GM12891 (cell line): ENCODE measurements around the gene RPH3AL.
"Not testable (repeated sequence)": the region's sequence is repeated elsewhere in the genome, so short reads cannot be mapped to it uniquely, and the experiment has no call there.

Experiments
- DNase-seq: peaks from one replicate; pipeline ENCODE4 v3.0.0; 2011; ENCODE audit warnings: low spot score; ENCODE audit not compliant: insufficient read length
- FAIRE-seq: peaks from 2 replicates; lab custom pipeline; 2011; peaks lifted over from hg19 to GRCh38; lab: Jason Lieb, UNC
- PAX5 ChIP-seq: IDR thresholded peaks from 2 replicates; pipeline ENCODE4 v1.6.1; 2011; ENCODE audit warnings: low read length, moderate library complexity, mild to moderate bottlenecking; ENCODE audit not compliant: insufficient read depth, severe bottlenecking
- POLR2A ChIP-seq: IDR thresholded peaks from 2 replicates; pipeline ENCODE4 v1.6.1; 2011; ENCODE audit warnings: low read depth, low read length, control low read depth
- POLR2AphosphoS5 ChIP-seq: IDR thresholded peaks from 2 replicates; pipeline ENCODE4 v1.6.1; 2011; ENCODE audit warnings: low read depth, low read length, control low read depth
- POU2F2 ChIP-seq: IDR thresholded peaks from 2 replicates; pipeline ENCODE4 v1.6.1; 2011; ENCODE audit warnings: low read depth, mild to moderate bottlenecking, control low read depth, low read length, moderate library complexity
- SPI1 ChIP-seq: IDR thresholded peaks from 2 replicates; pipeline ENCODE4 v1.6.1; 2011; ENCODE audit warnings: low read depth, low read length, control low read depth
- TAF1 ChIP-seq: IDR thresholded peaks from 2 replicates; pipeline ENCODE4 v1.6.1; 2011; ENCODE audit warnings: low read depth, low read length, control low read depth

The RPH3AL gene

GRCh38 chr17:320139-320538 is 32.5 kb downstream of the RPH3AL start:
- no peak for TF ChIP-seq TAF1
- no peak for TF ChIP-seq PAX5
- TF ChIP-seq POU2F2, result no peak
- TF ChIP-seq POLR2AphosphoS5, result no peak
- TF ChIP-seq POLR2A, result no peak
- TF ChIP-seq SPI1, result no peak
- DNase-seq (no peak), FAIRE-seq (no peak)

GRCh38 chr17:319266-319665 is 33.3 kb downstream of the RPH3AL start:
- TF ChIP-seq PAX5, result no peak
- TF ChIP-seq POU2F2, result no peak
- TF ChIP-seq TAF1, result no peak
- no peak for TF ChIP-seq POLR2AphosphoS5
- no peak for TF ChIP-seq SPI1
- no peak for TF ChIP-seq POLR2A
- DNase-seq (no peak), FAIRE-seq (no peak)

DNA sequence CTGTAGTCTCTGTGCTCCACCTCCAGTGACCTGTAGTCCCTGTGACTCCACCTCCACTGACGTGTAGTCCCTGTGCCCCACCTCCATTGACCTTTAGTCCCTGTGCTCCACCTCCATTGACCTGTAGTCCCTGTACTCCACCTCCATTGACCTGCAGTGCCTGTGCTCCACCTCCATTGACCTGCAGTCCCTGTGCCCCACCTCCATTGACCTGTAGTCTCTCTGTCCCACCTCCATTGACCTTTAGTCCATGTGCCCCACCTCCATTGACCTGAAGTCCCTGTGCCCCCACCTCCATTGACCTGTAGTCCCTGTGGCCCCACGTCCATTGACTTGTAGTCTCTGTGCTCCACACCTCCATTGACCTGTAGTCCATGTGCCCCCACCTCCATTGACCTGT is 35.5 kb downstream of the RPH3AL start:
- FAIRE-seq, result not testable (repeated sequence)

DNA sequence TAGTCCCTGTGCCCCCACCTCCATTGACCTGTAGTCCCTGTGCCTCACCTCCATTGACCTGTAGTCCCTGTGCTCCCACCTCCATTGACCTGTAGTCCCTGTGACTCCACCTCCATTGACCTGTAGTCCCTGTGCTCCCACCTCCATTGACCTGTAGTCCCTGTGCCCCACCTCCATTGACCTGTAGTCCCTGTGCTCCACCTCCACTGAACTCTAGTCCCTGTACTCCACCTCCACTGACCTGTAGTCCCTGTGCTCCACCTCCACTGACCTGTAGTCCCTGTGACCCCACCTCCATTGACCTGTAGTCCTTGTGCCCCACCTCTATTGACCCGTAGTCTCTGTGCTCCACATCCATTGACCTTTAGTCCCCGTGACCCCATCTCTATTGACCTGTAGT is 37.2 kb downstream of the RPH3AL start:
- FAIRE-seq, result peak; percentile 97
- not testable (repeated sequence) for DNase-seq

More for the DNA sequence above, 35.5 kb downstream of the RPH3AL start:
- DNase-seq, result not testable (repeated sequence)

DNA sequence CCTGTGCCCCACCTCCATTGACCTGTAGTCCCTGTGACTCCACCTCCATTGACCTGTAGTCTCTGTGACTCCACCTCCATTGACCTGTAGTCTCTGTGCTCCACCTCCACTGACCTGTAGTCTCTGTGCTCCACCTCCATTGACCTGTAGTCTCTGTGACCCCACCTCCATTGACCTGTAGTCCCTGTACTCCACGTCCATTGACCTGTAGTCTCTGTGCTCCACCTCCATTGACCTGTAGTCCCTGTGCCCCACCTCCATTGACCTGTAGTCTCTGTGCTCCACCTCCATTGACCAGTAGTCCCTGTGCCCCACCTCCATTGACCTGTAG is 38.0 kb downstream of the RPH3AL start:
- FAIRE-seq, result peak; percentile 92
- DNase-seq, result not testable (repeated sequence)

GRCh38 chr17:313911-314613 is 38.5 kb downstream of the RPH3AL start:
- no peak for DNase-seq
- TF ChIP-seq POU2F2, result no peak
- no peak for TF ChIP-seq POLR2A
- TF ChIP-seq TAF1, result no peak
- TF ChIP-seq SPI1, result no peak
- TF ChIP-seq POLR2AphosphoS5, result no peak
- no peak for TF ChIP-seq PAX5
- FAIRE-seq, result no peak

DNA sequence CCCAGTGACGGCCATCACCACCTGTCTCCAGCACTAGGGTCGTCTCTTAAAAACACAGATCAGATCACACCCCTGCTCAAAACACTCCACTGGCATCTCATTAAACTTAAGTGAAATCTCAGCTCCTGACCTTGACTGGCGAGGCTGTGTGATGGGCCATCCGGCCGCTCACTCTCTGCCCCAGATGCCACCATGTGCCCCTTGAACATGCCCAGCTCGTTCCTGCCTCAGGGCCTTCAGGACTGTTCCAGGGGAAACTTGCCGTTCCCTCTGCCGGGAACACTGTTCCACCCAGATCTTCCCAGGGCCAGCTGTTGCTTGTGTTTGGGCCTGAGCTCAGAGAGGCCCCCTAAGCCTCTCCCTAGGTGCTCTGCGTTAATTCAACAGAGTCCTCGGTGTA is 39.4 kb downstream of the RPH3AL start:
- DNase-seq, result no peak
- FAIRE-seq, result no peak

GRCh38 chr17:312476-313148 is 40.0 kb downstream of the RPH3AL start:
- no peak for FAIRE-seq
- no peak for DNase-seq
- no peak for TF ChIP-seq POU2F2
- TF ChIP-seq POLR2A, result no peak
- TF ChIP-seq PAX5, result no peak
- no peak for TF ChIP-seq SPI1
- no peak for TF ChIP-seq TAF1
- TF ChIP-seq POLR2AphosphoS5, result no peak

More for the DNA sequence above, 39.4 kb downstream of the RPH3AL start:
- no peak for TF ChIP-seq POLR2AphosphoS5
- no peak for TF ChIP-seq SPI1
- TF ChIP-seq TAF1, result no peak
- no peak for TF ChIP-seq POU2F2
- TF ChIP-seq PAX5, result no peak
- TF ChIP-seq POLR2A, result no peak

DNA sequence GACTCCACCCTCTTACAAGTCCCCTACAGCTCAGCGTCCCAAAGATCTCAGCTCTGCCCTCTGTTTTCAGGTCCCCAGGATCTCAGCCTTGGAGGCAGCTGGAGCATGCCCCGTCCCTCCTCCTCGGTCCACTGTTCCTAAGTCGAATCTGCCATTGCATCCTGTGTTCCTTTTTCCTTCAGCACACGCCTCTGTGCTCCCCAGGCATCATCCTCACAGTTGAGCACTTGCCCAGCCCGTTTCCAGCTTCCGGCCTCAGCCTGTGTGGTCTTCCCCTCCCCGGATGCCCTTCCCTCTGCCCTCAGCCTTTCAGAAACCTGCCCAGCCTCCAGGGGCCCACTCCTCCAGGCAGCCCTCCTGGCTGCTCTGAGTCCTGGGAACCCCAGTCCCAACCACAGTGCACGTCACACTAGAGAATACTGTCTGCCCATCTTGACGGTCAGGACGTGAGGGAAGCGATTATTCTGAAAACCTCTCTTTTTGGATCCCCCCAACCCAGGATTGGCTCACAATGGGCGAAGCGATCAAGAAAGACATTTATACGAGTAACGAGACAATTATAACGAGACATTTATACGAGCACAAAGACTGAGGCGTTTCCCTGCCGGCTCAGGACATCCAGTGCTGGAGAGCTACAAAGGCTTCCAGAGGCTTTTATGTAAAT is 41.4 kb downstream of the RPH3AL start:
- TF ChIP-seq POLR2AphosphoS5, result no peak
- no peak for TF ChIP-seq POU2F2
- TF ChIP-seq TAF1, result no peak
- no peak for TF ChIP-seq POLR2A
- no peak for TF ChIP-seq SPI1
- no peak for TF ChIP-seq PAX5
- FAIRE-seq, result no peak
- no peak for DNase-seq

DNA sequence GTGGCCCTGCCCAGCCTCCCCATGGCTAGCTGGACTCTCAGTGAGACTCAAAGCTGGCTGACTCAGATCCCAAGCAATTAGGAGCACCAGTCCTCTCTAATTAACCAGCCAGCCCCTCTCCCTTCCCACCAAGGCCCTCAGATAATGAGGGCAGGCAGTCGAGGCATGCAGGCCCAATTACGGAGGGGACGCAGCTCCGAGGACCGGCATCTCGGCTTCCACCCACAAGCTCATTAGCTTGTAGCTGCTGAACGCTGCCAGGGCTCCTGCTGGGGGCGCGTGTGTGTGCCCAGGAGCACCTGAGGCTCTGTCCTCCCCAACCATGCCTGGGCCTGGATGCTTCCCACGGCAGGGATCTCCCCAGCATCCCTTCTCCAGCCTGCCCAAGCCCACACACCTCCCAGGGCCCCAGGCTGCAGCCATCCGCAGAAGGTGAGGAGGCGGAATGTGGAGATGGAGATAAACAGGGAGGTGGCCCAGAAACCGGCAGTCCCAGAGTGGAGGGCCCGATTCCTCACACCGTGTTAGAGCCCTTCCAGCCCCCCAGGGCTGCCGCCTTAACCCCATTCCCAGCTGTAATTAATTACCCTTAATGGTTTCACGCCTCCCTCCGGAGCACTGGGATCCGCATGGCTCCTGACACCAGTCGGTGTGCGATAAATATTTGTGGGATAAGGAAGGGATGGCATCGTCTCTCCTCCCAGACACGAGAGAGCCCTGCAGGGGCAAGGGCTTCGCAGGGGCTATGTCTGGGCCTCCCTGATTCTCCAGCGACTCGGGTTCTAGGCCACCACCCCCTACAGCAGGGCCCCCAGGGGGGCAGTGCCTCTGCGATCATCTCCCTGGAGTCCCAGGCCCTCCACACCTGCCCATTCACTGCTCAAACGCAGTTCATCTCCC is 42.2 kb downstream of the RPH3AL start:
- TF ChIP-seq POLR2AphosphoS5, result no peak
- TF ChIP-seq PAX5, result no peak
- no peak for TF ChIP-seq POLR2A
- no peak for TF ChIP-seq POU2F2
- TF ChIP-seq SPI1, result no peak
- TF ChIP-seq TAF1, result no peak
- DNase-seq (no peak), FAIRE-seq (no peak)
